Measurements from ENCODE around the gene DNAJC17.

The DNAJC17 gene

GRCh38 chr15:40739047-40739446, 68.2 kb downstream of the DNAJC17 start:
- no peak for TF ChIP-seq ZNF274 (IDR thresholded peaks at IDR 0.05; ENCODE audit: low read depth, low read length)
- H3K4me3 ChIP-seq (ENCODE audit: low read length), result no peak overlapping the region

GRCh38 chr15:40737048-40737447, 70.2 kb downstream of the DNAJC17 start:
- H3K4me3 ChIP-seq (ENCODE audit: low read length), result no peak overlapping the region
- no peak for TF ChIP-seq ZNF274 (IDR thresholded peaks at IDR 0.05; ENCODE audit: low read depth, low read length)

GRCh38 chr15:40736575-40736974, 70.7 kb downstream of the DNAJC17 start:
- H3K4me3 ChIP-seq (ENCODE audit: low read length), result no peak overlapping the region
- TF ChIP-seq ZNF274 (IDR thresholded peaks at IDR 0.05; ENCODE audit: low read depth, low read length), result no peak

- H3K4me3 ChIP-seq (ENCODE audit: low read length), result no peak overlapping the region
- TF ChIP-seq ZNF274 (IDR thresholded peaks at IDR 0.05; ENCODE audit: low read depth, low read length), result no peak
These were observed 76.2 kb downstream of the DNAJC17 start for GRCh38 chr15:40731034-40731433.

GRCh38 chr15:40723919-40724318, 83.4 kb downstream of the DNAJC17 start:
- TF ChIP-seq ZNF274 (IDR thresholded peaks at IDR 0.05; ENCODE audit: low read depth, low read length), result no peak

GRCh38 chr15:40722934-40723333, 84.3 kb downstream of the DNAJC17 start:
- no peak overlapping the region for H3K4me3 ChIP-seq (ENCODE audit: low read length)
- no peak for TF ChIP-seq ZNF274 (IDR thresholded peaks at IDR 0.05; ENCODE audit: low read depth, low read length)

More at GRCh38 chr15:40723919-40724318, 83.4 kb downstream of the DNAJC17 start:
- H3K4me3 ChIP-seq (ENCODE audit: low read length), result no peak overlapping the region

GRCh38 chr15:40722354-40722753, 84.9 kb downstream of the DNAJC17 start:
- no peak overlapping the region for H3K4me3 ChIP-seq (ENCODE audit: low read length)
- no peak for TF ChIP-seq ZNF274 (IDR thresholded peaks at IDR 0.05; ENCODE audit: low read depth, low read length)

GRCh38 chr15:40721701-40722100, 85.6 kb downstream of the DNAJC17 start:
- no peak for TF ChIP-seq ZNF274 (IDR thresholded peaks at IDR 0.05; ENCODE audit: low read depth, low read length)

GRCh38 chr15:40716165-40716564, 91.1 kb downstream of the DNAJC17 start:
- H3K4me3 ChIP-seq (ENCODE audit: low read length), result no peak overlapping the region
- TF ChIP-seq ZNF274 (IDR thresholded peaks at IDR 0.05; ENCODE audit: low read depth, low read length), result no peak

More at GRCh38 chr15:40721701-40722100, 85.6 kb downstream of the DNAJC17 start:
- no peak overlapping the region for H3K4me3 ChIP-seq (ENCODE audit: low read length)

Measured in GM08714 (cell line).